NCI-H82 (cell line): ENCODE results near the gene ATXN1.
"Not testable (repeated sequence)": the region's sequence is repeated elsewhere in the genome, so short reads cannot be mapped to it uniquely, and the experiment has no call there.

ENCODE experiments used
- DNase-seq: peaks from one replicate; lab custom pipeline; 2025; lab: John Stamatoyannopoulos, UW

The ATXN1 gene

GRCh38 chr6:16473908-16474771, 287.1 kb downstream of the ATXN1 start:
- DNase-seq, result no peak

- DNase-seq, result no peak
Observed at GRCh38 chr6:16473184-16473907, 287.9 kb downstream of the ATXN1 start.

GRCh38 chr6:16472349-16473069, 288.8 kb downstream of the ATXN1 start:
- no peak for DNase-seq

GRCh38 chr6:16471910-16472297, 289.4 kb downstream of the ATXN1 start:
- no peak for DNase-seq

DNA sequence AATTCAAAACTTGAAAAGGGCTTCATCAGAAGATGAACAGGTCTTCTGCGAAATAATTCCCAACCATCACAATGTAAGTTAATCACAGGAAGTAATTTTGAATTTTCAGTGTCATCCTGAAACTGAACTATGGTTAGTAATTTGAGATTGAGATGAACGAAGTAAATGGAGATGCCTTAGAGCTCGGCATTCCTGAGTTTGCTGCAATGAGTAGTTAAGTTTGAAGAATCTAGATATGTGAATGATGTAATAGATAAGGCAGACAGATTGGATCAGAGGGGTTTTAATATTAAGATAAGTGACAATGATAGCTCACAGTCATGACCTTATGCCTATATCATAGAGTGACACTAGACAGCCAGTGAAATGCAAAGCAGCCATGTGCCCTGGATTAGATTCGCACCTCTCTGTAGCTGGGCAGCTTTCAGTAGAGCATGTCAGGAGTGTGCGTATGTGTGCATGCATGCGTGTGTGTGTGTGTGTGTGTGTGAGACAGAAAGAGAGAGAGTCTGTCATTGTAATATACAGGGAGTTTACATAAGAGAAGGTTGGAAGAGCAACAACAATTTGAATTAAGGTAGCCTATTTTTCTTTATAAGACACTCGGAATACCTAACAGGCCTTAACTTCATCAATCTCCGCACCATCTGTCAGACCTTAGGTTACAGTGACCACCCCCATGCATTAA, 289.9 kb downstream of the ATXN1 start:
- peak; percentile 88 for DNase-seq

GRCh38 chr6:16470502-16471221, 290.6 kb downstream of the ATXN1 start:
- DNase-seq, result peak; percentile 81

GRCh38 chr6:16468991-16469615, 292.2 kb downstream of the ATXN1 start:
- no peak for DNase-seq

- DNase-seq, result no peak
Observed at GRCh38 chr6:16466800-16467553, 294.3 kb downstream of the ATXN1 start.

DNA sequence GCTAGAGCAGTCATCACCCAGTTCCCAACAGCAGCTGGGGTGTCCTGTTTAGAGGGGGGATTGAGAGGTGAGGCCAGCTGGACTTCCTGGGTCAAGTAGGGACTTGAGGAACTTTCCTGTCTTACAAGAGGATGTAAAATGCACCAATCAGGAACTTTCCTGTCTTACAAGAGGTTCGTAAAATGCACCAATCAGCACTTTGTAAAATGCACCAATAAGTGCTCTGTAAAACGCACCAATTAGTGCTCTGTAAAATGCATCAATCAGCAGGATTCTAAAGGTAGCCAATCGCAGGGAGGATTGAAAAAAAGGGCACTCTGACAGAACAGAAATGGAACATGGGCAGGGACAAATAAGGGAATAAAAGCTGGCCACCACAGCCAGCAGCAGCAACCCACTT, 297.2 kb downstream of the ATXN1 start:
- no peak for DNase-seq

DNA sequence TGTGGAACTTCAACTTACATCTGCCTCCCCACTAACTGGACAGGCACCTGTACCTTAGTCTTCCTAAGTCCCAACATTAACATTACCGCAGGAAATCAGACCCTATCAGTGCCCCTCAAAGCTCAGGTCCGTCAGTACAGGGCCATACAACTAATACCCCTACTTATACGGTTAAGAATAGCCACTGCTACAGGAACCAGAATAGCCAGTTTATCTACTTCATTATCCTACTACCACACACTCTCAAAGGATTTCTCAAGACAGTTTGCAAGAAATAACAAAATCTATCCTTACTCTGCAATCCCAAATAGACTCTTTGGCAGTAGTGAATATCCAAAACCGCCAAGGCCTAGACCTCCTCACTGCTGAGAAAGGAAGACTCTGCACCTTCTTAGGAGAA, 298.0 kb downstream of the ATXN1 start:
- DNase-seq, result not testable (repeated sequence)

DNA sequence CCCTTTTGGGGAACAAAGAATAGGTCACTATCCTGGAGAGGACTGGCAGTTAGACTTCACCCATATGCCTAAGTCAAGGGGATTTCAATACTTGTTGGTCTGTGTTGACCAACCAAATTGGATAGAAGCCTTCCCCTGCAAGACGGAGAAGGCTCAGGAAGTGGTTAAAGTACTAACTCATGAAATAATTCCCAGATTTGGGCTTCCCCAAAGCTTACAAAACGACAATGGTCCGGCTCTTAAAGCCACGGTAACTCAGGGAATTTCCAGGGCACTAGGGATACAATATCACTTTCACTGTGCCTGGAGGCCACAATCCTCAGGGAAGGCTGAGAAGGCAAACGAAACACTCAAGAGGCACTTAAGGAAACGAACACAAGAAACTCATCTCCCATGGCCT, 299.8 kb downstream of the ATXN1 start:
- DNase-seq, result no peak

DNA sequence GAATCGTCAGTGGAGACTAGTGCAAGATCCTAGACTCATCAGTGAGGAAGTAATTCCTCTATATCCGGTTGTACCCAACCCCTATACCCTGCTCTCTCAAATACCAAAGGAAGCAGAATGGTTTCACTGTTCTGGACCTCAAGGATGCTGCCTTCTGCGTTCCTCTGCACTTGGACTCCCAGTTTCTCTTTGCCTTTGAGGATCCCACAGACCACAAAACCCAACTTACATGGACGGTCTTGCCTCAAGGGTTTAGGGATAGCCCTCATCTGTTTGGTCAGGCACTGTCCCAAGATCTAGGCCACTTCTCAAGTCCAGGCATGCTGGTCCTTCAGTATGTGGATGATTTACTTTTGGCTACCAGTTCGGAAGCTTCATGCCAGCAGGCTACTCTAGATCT, 301.8 kb downstream of the ATXN1 start:
- DNase-seq, result not testable (repeated sequence)

DNA sequence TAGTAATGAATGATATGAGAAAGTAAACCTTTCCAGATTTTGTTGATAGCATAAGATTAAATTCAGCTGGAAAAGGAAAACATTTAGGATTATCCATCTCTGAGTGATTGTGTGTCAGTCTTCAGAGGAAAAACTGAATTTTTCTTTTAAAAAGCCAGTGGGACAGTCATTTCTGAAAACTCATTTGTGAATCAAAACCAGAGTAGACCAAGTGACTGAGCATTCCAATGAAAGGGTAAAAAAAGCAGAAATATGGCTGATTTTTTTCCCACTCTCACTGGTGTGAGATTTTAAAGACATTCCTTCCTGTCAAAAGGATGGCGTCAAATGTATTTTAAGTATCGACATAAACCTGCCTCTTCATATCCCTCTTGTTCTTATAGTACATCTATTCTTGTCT, 308.9 kb downstream of the ATXN1 start:
- DNase-seq, result no peak

GRCh38 chr6:16450821-16451220, 310.4 kb downstream of the ATXN1 start:
- DNase-seq, result no peak

- no peak for DNase-seq
Observed at GRCh38 chr6:16450285-16450684, 311.0 kb downstream of the ATXN1 start.

- no peak for DNase-seq
Observed at GRCh38 chr6:16446273-16446672, 315.0 kb downstream of the ATXN1 start.

DNA sequence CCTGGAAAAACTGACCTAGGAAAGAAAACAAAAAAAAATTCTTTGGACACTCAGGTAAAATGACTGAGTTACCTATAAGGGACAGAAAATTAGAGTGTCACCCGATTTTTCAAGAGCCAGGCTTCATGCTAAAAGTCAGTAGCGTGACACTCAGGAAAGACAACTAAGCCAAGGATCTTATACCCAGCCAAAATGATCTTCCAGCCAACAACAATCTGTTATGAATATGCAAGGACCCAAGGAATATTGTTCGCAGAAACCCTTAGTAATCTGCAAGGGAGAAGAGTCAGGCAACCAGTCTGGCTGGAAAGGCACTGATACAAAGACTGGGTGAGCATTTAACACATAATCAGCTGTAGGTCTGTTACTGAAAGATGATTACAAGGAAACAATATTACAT, 319.2 kb downstream of the ATXN1 start:
- DNase-seq, result no peak

DNA sequence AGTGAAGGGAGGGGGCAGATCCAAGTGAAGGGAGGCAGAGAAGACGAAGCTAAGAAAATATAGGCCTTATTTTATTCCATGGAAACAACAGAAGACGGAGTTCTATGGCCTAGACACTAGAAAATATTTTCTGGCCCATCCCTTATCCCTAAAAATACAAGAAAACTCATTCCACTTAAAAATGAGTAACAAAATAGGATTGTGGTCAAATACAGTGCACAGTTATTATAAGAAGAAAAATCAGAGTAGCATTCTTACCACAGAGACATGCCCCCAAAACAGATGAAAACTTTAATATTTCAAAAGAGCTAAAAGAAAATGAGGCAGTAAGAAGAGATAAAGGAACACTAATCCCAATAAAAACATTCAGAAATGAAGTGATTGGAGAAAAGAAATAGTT, 320.0 kb downstream of the ATXN1 start:
- DNase-seq, result no peak

GRCh38 chr6:16440636-16441212, 320.5 kb downstream of the ATXN1 start:
- DNase-seq, result no peak
